HG03066 (cell line): ENCODE measurements around the gene HP1BP3.

Source experiments
- ATAC-seq: cut with Tn5 transposase; IDR thresholded peaks from one replicate; pipeline ENCODE4 v1.9.1; 2021; ENCODE audit warnings: low read depth; ENCODE audit not compliant: unreplicated experiment

The HP1BP3 gene

DNA sequence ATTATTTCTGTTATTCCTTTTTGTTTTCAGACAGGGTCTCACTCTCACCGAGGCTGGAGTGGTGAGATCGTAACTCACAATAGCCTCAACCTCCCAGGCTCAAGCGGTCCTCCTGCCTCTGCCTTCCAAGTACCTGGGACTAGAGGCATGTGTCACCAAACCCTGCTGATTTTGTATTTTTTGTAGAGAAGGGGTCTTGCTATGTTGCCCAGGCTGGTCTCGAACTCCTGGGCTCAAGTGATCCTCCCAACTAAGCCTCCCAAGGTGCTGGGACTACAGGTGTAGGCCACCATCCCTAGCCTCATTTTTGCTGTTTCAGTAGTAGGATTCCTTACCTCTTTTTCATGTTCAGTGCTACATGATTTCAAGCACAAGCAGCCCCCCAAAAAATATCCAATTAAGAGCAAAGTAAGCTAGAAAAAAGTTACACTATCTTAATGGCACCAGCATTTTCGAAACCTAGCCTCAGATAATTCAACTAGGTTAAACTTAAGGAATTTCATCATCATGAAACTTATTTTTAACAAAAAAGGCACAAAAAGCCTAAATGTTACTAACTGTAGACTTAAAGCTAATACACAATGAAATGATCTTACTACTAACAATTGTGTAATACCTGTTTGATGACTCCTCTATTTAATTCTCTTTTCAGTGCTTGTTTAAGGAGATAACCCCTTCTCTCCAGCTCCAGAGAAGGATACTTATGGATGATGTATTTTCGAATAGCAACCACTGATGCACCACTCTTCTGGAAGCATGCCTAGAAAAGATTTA is 16.6 kb downstream of the HP1BP3 start:
- no peak for ATAC-seq

DNA sequence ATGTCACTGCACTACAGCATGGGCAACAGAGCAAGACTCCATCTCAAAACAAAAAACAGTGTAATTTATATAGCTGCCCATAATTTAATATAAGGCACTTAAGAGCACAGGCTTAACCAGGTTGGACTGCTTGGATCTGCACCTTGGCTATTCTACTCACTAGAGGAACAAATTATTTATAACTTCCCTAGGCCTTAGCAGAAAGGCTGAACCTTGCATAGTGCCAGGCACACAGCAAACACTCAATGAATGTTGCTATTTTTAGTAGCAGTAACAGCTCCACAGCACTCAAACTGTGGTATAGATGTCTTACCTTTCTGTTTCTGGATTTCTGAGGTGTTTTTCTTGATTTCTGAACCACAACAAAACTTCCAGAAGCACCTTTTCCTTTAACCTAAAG is 19.8 kb downstream of the HP1BP3 start:
- ATAC-seq: no peak

DNA sequence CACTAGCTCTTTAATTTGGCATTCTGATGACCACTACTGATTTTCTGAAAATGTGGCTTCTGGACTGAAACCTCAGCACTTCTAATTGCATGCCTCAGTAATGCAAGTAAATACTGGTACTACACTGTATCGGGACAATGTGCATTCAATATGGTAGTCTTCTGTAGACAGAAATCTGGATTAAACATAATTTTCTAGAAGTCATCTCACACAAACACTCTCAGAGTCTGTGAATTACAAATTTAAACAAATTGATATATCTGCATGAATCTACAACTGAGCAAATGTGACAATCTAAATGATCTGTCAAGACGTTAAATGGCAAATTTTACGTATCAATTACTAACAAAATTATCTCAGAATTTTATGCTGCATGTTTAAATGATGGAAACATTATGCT is 23.7 kb downstream of the HP1BP3 start:
- no peak for ATAC-seq

DNA sequence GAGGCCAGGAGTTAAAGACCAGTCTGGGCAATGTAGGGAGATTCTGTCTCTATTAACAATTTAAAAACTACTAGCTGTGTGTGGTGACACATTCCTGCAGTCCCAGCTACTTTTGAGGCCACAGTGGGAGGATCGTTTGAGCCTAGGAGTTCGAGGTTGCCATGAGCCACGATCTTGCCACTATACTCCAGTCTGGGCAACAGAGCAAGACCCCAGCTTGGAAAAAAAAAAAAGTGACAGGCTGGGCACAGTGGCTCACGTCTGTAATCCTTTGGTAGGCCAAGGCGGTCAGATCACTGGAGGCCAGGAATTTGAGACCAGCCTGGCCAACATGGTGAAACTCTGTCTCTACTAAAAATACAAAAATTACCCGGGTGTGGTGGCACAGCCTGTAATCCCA is 26.8 kb downstream of the HP1BP3 start:
- no peak for ATAC-seq

DNA sequence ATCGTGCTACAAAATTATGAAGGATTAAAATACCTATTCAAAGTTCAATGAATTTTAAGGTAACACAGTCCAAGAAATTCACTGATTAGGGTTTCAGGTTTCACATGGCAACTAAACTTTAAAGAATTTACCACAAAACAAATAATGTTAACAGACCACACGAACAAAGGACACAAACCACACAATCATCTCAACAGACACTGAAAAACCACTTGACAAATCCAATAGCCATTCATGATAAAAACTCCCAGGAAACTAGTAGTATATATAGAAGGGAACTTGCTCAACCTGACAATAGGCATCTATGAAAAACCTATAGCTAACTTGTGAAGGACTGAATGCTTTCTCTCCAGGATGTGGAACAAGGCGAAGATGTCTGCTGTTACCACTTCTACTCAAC is 33.5 kb downstream of the HP1BP3 start:
- no peak for ATAC-seq

DNA sequence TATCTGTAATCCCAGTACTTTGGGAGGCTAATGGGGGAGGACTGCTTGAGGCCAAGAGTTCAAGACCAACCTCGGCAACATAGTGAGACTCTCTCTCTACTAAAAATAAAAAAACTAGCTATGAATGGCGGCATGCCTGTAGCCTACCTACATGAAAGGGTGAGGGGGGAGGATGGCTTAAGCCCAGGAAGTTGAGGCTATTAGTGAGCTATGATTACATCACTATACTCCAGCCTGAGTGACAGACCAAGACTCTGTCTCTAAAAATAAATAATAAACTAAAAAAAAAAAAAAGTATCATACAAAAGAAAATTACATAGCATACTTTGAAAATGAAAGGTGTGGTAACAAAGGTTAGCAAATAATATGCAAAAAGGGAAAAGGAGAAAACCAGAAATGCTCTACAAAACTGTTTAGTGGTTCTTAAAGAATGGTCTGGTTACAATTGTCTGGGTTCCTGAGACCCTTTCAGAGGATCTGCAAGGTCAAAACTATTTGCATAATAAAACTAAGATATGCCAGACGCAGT is 35.6 kb downstream of the HP1BP3 start:
- ATAC-seq: no peak

DNA sequence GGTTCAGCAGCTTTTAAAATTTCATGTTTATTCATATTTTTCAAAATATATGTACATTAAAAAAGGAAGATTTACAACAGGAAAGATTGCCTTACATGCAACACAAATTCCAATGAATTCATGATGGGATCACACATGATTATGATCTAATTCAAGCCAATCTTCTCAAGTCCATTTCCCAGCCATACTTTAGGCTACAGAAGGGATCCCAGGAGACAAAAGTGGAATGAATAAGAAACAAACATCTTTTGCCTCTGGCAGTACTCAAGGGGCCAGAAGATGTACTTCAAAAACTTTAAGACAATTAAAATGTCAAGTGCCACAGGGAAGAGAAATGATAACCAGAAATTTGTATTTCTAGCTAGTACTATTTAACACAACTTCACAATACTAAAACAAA is 44.4 kb downstream of the HP1BP3 start:
- no peak for ATAC-seq

DNA sequence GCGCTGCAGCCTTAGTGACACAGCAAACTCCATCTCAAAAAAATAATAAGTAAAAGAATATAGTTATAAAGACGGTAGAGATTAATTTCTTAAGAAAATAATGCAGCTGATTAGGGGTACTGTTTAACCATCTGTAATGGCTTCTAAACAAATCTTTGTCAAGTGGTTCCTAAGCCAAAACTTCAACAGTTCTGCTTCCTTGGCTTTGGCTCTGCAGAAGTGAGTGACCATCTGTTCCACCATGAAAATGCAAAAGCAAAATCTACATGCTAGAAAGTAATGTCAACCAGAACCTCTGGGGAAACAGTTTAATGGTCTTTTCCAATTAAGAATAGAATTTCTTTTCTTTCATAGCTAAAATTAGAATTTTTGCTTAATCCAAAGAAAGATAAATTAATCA is 46.3 kb downstream of the HP1BP3 start:
- no peak for ATAC-seq

DNA sequence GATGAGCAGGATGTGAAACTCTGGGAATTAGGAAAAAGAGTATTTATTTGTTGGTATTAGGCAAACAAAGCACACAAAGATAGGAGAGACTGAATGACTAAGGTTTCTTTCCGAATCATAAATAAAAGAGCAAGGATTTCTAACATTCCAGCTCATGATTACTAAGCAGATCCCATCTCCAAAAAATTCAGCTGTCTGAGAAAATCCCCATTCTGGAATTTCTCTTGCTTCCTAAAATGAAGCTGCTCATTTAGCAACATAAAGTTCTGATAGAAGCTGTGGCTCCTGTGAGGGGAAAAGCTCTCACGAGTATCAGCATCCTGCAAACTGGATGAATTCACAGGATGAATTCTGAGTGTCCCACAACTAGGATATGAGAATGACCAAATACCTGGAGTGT is 47.9 kb downstream of the HP1BP3 start:
- no peak for ATAC-seq

DNA sequence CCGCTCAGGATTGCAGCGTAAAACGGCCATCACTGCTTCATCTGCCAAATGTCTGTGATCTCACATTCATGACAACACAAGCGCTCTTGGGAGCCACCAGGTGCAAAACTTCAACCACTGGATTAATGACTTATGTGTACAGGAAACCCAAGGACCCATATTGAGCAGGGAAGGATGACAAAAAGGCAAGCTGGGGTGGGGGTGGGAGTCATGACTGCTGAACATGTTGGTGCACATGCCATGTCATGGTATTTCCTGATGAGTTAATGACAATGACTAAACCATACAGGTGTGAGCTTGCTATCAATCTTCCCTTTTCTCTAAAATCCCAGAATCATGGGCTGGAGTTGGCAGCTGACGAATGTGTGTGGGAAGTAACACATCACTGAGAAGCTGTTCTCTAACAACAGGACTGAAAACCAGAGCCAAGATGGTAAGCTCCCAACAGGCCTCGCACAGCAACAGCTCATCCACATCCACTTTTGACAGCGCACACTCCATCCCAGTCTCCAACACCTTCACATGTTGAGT is 51.5 kb downstream of the HP1BP3 start:
- no peak for ATAC-seq

DNA sequence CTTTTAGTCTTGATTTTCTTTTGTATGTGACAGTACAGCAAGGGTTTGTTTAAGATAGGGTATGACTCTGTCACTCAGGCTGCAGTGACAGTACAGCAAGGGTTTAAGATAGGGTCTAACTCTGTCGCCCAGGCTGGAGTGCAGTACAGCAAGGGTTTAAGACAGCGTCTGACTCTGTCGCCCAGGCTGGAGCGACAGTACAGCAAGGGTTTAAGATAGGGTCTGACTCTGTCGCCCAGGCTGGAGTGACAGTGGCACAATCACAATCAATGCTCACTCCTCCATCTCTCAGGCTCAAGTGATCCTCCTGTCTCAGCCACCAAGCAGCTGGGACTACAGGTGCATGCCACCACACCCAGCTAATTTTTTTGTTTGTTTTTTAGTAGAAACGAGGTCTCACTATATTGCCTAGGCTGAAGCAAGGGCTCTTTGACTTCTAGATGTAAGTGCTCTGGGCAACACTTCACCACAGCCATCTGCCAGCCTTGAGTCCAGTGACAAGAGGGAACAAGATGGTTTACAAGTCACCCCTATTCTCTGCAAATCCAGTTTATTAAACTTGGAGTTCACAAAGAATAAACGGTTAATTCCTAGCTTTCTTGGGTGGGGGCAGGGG is 53.6 kb downstream of the HP1BP3 start:
- no peak for ATAC-seq

DNA sequence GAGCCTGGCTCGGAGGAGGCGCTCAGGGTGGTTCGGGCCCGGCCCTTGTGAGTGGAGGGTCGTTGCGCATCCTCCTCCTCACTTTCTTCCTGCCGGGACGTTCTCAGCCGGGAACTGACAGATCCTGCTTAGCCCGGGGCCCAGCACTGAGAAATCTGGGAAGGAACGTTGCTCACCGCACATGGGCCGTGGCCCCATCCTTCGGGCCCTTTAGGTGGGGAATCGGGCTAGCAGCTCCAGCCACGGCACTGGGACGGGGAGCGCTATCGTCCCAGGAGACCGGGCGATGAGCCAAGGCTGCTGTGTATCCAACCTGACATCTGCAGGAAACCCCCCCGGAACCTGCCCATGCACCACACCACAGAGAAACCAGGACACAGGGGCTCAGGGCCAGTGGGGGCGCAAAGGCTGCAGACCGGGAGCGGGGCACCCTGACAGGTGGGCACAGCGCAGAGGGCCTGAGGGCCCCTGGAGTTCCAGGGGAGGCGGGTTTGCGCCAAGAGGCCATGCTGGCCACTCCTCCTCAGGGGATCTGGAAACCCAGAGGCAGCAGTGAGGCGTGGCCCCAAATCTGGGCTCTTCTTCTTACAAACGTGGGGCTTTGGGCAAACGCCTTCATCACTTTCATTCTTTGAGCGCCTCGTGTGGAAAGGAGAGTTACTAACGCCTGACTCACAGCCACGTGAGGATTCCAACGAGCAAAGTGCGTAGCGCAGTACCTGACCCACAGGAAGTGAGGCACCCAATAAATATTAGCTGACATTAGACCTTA is 54.3 kb downstream of the HP1BP3 start, which contains the start of gene SH2D5:
Gene SH2D5, minus strand, starts transcription at position 116 of the 772 bp plus-strand sequence. CDS start 4,659 bp downstream, outside the sequence.
- peak; percentile 50 for ATAC-seq

DNA sequence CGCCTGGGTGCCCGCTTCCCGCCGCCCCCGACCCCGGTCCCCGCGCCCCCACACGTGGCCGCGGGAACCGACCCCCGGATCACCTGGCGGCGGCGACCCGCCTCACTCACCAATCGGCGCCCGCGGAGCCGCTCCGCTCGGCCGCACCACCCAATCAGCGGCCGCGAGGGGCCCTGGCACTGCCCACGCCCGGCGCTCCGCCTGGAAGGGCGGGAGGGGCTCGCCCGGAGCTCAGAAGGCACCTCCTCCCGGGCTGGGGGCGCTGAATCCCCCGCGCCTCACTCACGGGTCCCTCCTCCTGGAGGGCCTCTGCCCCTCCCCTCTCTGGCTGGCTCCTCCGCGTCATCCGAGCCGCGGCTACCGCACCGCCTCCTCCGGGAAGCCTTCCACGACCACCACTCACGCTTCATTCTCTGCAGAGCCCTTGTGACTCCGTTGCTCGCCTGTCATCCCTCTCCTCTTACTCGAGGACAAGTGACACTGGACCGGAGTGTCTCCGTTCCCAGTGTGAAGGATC is 55.0 kb downstream of the HP1BP3 start:
- peak; percentile 61 for ATAC-seq

DNA sequence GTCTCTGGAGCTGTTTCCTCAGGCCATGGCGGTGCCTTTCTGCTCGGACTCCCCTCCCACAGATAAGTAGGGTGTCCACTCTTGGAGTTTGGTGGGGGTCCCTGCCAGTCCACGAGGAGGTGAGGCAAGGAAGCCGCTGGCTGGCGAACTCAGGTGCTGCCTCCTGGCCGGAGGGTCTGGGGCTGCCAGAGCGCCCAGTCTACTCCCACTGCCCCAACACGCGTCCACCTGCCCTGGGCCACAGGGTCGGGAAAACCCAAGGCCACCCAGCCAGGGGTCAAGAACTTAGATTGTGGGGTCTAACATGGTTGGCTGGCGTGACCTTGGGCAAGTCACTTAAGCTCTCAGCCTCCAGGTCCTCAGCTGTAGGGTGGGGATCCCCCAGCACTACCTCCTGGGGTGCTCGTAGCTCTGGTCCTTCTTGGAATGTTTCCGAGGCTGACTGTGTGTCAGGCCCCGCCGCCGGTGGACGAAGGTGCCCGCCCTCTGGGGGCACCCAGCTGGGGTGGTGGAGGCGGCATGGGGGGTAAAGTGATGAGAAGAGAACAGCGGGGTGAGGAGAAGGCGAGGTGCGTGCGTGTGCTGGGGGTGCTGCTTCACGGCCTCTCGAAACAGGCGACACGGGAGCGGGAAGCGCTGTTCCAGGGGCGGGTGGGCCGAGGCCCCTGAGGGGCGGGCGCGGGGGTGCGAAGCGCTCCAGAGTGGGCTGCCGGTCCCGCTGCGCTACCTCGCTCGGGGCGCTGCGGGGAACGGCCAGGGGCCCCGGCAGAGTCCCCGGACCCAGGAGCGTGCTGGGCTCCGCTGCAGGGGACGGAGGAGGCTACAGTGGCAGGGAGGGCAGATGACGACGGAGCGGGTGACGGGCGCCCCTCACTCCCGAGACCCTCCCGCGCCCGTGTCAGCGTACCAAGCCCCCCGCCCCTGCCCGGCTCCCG is 55.8 kb downstream of the HP1BP3 start:
- ATAC-seq: no peak

DNA sequence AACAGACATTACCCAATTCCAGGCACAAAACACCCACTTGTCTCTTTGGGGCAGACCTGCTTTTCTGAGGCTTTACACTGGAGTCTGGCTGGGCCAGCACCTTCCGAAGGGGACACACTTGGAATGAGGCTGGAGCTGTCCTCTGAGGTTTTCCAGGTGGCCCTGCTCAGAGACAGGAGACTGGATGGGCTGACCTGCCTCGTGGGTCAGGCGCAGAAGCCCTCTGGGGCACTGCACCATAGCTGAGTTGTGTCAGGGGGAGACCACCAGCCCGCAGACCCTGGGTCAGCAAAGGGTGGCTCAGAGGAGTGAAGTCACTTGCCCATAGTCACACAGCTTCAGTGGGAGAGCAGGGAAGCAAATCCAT is 56.4 kb downstream of the HP1BP3 start:
- ATAC-seq: no peak

DNA sequence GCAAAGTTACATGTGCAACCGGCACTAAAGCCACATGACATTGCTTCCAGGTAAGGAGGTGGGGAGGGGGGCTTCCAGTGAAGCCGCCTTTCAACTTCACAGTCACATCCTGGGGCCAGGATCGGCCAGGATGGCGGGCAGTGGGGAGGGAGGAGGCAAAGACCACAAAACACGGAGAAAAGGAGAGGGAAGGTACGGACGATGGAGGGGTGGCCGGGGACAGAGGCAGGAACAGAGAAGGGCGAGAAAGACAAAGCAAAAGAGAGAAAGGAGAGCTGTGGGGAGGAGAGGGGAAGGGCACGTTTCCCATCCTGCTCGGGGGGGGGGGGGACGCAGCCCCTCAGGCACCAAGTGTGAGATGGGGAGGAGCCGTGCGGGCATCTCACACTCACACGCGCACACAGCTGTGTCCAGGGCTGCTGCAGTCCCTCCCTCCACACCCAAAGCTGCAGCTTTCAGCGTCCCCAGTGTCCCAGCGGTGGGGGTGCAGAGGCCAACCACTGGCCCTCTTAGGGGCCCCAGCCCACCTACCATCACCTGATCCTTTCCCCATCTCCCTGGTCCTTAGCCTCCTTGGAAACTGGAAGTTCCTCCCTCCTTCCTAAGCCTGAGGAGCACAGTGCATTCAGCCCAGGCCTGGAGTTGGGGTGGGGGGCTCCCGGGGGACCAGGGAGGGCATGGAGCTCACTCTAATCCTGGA is 57.0 kb downstream of the HP1BP3 start:
- ATAC-seq: no peak

DNA sequence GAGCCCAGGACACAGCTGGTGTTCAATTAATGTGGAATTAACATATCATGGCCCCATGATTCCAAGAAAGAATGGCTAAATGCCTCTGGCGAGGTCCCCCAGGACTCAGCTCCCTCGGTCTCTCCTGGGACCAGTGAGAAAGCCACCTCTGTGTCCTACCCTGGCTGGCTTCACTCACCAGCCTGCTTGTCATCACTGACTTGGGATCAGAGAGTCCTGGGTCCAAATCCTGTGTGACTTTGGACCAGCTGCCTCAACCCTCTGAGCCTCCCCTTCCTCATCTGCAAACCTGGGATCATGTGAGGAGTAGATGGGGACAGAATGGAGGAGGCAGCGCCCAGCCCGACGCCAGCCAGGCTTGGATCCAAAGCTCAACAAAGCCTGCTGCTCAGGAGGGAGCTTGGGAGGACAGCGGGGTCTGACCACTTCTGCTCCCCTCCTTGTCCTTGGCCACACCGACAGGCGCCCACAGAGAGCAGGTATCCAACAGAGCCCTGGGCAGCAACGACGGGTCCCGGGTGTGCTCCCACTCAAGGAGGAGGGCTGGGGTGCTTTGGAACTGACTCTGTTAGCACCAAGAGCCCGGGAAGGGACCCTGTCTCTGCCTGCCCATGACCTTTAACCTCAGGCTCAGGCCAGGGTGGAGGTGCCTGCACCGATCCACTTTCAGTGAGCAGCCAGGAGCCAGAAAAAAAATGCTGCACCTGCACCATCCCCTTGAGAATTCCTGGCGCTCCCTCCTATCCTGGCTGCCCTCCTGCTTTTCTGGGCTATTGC is 57.8 kb downstream of the HP1BP3 start:
- no peak for ATAC-seq

DNA sequence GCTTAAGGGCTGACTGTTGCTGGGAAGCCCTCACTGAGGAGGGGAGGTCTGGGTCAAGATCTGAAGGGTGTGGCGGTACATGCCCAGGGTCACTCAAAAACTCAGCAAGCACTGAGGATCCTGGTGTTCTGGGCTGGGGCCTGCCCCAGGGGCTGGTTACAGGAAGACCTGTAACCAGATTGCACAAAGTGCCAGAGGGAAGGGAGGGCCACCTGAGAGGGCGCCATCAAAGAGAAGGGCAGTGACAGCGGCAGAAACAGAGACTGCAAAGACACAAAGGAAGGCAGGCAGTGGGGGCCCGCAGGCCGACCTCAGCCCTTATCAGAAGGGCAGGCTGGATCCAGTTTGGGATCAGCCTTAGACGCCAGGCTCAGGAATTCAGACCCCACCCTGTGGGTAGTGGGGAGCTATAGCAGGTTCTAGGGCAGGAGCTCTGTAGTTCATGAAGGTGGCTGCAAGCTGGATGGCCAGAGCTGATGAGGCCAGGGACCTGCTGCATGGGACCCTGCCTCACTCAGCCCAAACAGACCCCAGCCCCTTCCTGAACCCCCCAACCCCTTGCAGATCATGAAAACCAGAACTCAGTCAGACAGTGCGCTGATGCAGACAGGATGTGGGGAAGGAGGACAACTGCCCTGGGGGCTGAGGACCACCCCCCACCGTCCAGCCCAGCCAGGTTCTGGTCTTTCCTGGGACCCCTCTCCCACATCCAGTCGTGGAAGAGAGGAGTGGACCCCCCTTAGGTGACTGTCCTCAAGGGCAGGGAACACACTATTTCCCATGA is 58.5 kb downstream of the HP1BP3 start:
- ATAC-seq: no peak
